ENCODE measurements around the gene VSTM2L.

Gene VSTM2L

GRCh38 chr20:37918035-37918434, 15.1 kb downstream of the VSTM2L start:
- DNase-seq (ENCODE audit: low read depth in 2 of 2), result no peak

GRCh38 chr20:37919389-37920040, 16.6 kb downstream of the VSTM2L start:
- no peak for DNase-seq (ENCODE audit: low read depth in 2 of 2)

- no peak for DNase-seq (ENCODE audit: low read depth in 2 of 2)
Measured at GRCh38 chr20:37920270-37920669, 17.3 kb downstream of the VSTM2L start.

GRCh38 chr20:37920679-37921322, 17.9 kb downstream of the VSTM2L start:
- DNase-seq (ENCODE audit: low read depth in 2 of 2), result no peak

- no peak for DNase-seq (ENCODE audit: low read depth in 2 of 2)
Measured at GRCh38 chr20:37921341-37921929, 18.5 kb downstream of the VSTM2L start.

GRCh38 chr20:37922016-37922415, 19.1 kb downstream of the VSTM2L start:
- DNase-seq (ENCODE audit: low read depth in 2 of 2), result peak; percentile 38 to 44

- DNase-seq (ENCODE audit: low read depth in 2 of 2), result no peak
Measured at GRCh38 chr20:37925265-37926165, 22.6 kb downstream of the VSTM2L start.

GRCh38 chr20:37926612-37927011, 23.7 kb downstream of the VSTM2L start:
- no peak for DNase-seq (ENCODE audit: low read depth in 2 of 2)

- no peak for DNase-seq (ENCODE audit: low read depth in 2 of 2)
Measured at GRCh38 chr20:37927410-37928095, 24.6 kb downstream of the VSTM2L start.

- DNase-seq (ENCODE audit: low read depth in 2 of 2), result no peak
Measured at GRCh38 chr20:37928996-37929682, 26.2 kb downstream of the VSTM2L start.

- DNase-seq (ENCODE audit: low read depth in 2 of 2), result no peak
Measured at GRCh38 chr20:37929683-37930014, 26.7 kb downstream of the VSTM2L start.

GRCh38 chr20:37931153-37931922, 28.4 kb downstream of the VSTM2L start:
- DNase-seq (ENCODE audit: low read depth in 2 of 2), result no peak

GRCh38 chr20:37932074-37932473, 29.1 kb downstream of the VSTM2L start:
- no peak for DNase-seq (ENCODE audit: low read depth in 2 of 2)

- DNase-seq (ENCODE audit: low read depth in 2 of 2), result no peak
Measured at GRCh38 chr20:37932919-37933318, 30.0 kb downstream of the VSTM2L start.

- no peak for DNase-seq (ENCODE audit: low read depth in 2 of 2)
Measured at GRCh38 chr20:37933786-37934633, 31.1 kb downstream of the VSTM2L start.

GRCh38 chr20:37934634-37935375, 31.9 kb downstream of the VSTM2L start:
- no peak for DNase-seq (ENCODE audit: low read depth in 2 of 2)

- DNase-seq (ENCODE audit: low read depth in 2 of 2), result no peak
Measured at GRCh38 chr20:37935435-37935834, 32.5 kb downstream of the VSTM2L start.

- DNase-seq (ENCODE audit: low read depth in 2 of 2), result no peak
Measured at GRCh38 chr20:37936041-37936440, 33.1 kb downstream of the VSTM2L start.

GRCh38 chr20:37936451-37936850, 33.5 kb downstream of the VSTM2L start:
- DNase-seq (ENCODE audit: low read depth in 2 of 2), result no peak

All from stimulated activated CD4-positive, alpha-beta T cell treated with anti-CD3 and anti-CD28 coated beads, Interleukin-15, amount 100 ng/mL, for 48 hours (primary cell).